ENCODE results near the gene TMSB15A.

DNA sequence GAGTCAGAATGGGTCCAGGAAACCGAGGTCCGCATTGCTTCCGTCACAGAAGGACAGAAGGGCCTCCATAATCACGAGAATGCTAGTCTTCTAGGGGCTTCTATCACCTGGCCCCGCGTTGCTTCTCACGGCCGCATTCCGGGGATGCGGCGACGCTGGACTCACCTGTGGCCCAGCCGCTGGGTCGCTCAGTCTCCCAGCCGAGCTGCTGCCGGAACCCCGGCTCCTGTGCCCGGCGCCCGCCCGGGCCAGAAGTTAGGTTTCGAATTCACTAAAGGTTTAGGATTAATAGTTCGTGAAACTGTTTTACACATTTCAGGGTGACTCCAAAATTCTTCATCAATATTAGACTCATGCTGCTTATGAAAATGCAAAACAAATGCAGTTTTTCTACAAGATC lies 31.7 kb upstream of the TMSB15A start:
- TF ChIP-seq YY1 (IDR thresholded peaks at IDR 0.05; ENCODE audit: insufficient read depth, insufficient read length) (no peak), SUZ12 (IDR thresholded peaks at IDR 0.05; ENCODE audit: extremely low read depth, insufficient read depth, insufficient read length) (no peak), ZNF274 (IDR thresholded peaks at IDR 0.05; ENCODE audit: low read depth, low read length) (no peak)
